Putamen (tissue), 1 donor: ENCODE measurements around the gene NDC1.
"Not testable (repeated sequence)": the region's sequence is repeated elsewhere in the genome, so short reads cannot be mapped to it uniquely, and the experiment has no call there.

Experiments used
- DNase-seq: peaks from one replicate; pipeline ENCODE4 v3.0.0-alpha.2; 2016; ENCODE audit warnings: low spot score

Gene NDC1

DNA sequence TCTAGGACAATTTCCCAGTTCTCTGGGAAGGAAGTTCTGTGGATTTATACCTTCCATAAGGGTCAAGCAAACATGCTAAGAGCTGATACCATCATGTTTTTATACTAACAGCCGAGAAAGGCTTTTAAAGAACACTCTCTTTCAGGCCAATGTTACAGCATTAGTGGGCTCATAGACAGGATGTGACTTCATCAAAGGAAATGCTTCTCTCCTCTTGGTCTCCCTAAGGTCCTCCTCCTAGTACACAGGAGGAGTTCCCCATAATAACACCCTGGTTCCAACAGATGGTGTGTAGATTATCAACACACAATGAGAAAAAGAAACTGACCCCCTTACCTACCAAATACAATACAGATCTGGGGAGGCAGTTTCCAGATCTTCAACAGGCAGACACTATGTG lies 72.4 kb downstream of the NDC1 start:
- no peak for DNase-seq

GRCh38 chr1:53763911-53764310 lies 74.2 kb downstream of the NDC1 start:
- DNase-seq: no peak

GRCh38 chr1:53763461-53763860 lies 74.6 kb downstream of the NDC1 start:
- no peak for DNase-seq

DNA sequence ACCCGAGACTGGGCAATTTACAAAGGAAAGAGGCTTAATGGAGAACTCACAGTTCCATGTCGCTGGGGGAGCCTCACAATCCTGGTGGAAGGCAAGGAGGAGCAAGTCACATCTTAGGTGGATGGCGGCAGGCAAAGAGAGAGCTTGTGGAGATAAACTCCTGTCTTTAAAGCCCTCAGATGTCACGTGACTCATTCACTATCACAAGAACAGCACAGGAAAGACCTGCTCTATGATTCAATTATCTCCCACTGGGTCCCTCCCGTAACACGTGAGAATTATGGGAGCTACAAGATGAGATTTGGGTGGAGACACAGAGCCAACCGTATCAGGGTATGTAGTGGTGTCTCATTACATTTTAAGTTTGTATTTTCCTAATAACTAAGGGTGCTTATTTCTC lies 77.6 kb downstream of the NDC1 start:
- not testable (repeated sequence) for DNase-seq

DNA sequence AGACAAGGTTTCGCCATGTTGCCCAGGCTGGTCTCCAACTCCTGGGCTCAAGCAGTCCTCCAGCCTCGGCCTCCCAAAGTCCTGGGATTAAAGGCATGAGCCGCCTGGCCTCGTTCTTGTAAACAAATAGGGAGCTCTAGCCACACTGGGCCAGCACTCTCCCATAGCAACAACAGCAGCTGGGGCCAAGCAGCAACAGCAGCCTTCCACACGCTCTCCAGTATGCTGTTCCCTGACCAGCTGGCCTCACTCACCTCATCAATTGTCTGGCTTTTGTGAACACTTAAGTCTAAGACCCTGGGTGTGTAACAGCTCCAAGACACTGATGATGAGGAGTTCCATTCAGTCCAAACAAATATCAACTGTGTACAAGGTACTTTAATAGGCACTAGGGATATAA lies 82.2 kb downstream of the NDC1 start:
- DNase-seq: no peak

GRCh38 chr1:53754484-53755312 lies 83.4 kb downstream of the NDC1 start:
- DNase-seq: no peak

GRCh38 chr1:53752281-53752680 lies 85.8 kb downstream of the NDC1 start:
- no peak for DNase-seq

- no peak for DNase-seq
Measured at GRCh38 chr1:53747841-53748240, 90.3 kb downstream of the NDC1 start.

GRCh38 chr1:53740621-53741105 lies 97.4 kb downstream of the NDC1 start:
- no peak for DNase-seq

DNA sequence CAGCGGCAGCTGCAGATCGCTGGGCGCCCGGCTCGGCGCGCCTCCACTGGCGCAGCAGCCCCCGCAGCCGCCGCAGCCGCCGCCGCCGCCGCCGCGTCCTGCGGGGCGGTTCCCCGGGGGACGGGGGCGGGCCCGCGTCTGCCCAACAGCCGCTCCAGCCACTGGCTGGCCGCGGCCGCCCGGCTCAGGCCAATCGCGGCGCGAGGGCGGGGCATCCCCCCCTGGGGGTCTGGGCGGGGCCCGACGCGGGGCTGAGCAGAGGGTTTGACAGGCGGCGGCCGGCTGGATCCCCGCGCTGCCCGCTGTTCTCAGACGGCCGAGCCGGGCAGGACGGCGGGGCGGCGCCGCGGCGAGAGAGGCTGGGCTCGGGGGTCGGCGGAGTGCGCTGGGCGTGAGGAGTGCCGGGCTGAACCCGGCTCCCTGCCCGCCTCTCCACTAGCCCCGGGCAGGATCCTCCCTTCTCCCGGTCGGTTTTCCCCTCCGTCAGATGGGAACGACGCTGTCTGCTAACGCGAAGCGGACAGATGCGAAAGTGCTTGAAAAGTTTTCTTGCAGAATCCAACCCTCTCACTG lies 98.9 kb downstream of the NDC1 start, which contains the start of gene GLIS1:
GLIS1 (minus strand) TSS at position 56 of the 573 bp plus-strand sequence. CDS start 1,100 bp downstream, outside the sequence.
- DNase-seq: peak; percentile 75

DNA sequence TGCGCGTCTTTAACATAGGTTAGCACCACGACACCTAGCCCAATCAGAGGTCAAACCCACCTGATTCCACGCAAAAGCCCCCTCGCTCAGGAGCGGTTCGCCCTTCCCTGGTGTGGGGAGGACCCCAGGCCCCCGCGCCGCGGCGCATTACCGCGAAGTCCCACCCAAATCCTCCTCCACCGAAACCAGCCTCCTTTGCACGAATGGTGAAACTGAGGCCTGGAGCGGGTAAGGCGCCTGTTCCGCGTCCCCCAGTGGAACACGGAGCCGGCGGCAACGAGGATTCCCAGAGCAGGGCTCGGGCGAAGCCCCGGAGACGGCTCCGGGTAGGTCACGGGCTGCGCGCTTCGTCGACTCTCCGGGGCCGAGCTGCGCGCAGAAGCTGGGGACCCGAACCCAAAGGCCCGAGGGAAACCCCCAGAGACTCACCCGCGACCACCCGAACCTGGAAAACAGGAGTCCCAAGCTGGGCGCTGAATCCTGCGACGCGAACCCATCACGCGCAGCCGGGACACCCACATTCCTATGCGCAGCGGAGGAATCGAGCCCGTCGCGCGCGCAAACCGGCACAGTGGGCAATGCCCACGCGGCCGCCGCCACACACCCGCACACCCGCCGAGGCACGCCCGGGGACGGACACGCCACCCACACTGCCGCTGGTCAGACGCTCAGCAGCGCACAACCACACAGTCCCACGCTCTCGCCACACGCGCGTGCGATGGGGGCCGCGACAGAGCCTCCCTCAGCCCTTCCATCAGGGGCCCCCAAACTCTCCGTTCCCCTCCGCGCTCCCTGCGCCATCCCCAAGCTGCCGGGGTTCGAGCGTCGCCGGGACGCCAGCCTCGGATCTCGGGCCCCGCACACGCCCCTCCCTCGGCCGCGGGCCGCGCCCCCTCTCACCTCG lies 99.6 kb downstream of the NDC1 start:
- no peak for DNase-seq

DNA sequence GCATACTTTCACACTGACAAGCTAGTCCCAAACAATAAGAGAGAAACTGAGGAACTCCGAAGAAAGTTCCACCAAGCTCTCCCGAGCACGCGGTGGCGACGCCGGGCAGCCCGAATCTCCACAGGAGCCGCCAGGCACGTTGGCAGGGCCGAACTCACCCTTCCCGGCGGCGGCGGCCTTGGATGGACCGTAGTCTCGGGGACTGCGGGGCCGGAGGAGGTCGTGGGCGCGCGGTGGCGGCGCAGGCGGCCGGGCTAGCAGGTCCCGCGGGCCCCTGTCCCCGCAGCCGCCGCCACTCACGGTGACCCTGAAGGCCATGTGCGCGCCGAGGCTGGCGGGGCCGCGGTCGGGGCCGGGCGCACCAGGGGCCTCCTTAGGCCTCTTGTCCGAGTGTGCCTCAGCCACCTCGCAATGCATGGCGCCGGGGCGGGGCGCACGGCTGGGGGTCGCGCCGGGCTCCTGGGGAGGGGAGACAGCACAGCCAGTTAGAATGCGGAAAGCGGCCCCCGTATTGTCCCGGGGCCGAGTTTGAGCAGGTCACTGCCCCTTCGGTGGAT lies 100.4 kb downstream of the NDC1 start:
- no peak for DNase-seq

DNA sequence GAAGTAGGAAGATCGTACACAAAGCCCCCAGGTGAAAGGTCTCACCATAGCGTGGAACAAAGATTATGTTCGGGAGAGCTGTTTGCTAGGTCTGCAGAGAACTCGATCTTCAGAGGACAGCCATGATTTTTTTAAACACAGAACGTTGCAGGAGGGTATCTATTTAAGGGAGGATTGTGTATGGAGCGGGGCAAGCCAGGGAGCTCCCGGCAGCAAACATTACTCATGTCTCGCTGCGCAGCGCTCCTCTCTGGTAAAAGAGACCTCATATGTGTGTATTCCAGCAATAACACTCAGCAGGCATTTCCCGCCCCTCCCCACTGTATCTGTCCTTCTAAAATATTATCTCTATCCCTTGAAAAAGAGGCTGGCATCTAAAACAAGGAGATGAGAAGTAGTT lies 101.8 kb downstream of the NDC1 start:
- DNase-seq: no peak

DNA sequence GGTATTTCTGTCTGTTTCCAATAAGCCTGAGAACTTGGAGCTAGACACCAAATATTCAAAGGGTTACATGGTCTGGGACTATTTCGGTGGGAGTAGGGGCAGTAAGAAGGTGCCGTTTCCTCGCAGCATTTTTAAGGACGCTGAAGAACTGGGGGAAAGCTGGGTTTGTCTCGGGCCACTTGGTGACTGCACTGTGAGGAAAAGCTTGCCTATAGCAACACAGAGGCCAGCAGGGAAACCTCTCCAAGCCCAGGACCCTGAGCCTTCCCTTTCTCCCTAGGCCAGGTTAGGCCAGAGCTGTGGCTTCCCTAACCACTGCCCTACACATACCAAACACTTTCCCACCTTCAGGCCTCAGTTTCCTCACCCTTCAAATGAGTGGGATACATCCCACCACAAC lies 102.4 kb downstream of the NDC1 start:
- no peak for DNase-seq

DNA sequence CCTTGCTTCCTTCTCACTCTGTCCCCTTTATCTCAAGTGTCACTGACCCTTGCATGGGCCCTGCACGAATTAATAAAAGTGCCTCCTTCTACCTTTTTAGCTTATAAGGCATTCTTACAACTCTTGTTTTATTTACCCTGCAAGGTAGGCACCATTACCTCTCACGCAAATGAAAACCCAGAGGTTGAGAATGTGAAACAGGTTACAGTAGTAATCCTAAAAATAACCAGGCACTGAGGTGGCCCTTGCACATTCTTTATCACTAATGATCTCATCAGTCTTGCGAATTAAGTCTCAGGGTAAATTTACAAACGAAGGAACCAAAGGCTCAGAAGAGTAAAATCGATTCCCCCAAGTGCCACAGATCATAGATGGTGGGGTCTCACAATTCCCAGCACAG lies 102.8 kb downstream of the NDC1 start:
- DNase-seq: no peak

DNA sequence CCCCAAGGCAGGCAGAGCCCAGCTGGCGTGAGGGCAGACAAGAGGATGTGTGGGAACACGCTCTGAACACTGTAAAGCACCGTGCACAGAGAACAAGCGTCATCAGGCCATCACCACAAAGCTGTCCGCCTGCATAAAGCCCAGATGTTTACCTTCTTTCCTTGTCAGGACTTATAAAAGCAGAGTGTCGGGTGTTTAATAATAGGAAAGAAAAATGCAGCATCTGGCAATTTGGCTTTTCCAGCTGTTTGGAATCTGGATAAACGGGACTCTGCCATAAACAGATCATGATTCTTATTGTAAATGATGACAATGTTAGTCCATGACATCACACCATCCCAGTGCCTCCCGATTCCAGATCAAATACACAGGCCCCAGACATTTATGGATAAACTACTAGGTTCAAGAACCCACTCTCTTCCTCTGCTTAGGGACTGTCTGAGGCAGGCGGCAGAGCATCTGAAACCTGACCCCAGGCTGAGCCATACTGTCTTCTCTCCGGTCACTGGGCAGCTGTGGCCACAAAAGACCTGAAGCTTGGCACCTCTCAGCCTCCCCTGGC lies 103.4 kb downstream of the NDC1 start:
- DNase-seq: no peak

- no peak for DNase-seq
Measured at GRCh38 chr1:53733975-53734649, 104.0 kb downstream of the NDC1 start.

GRCh38 chr1:53733447-53733931 lies 104.6 kb downstream of the NDC1 start:
- DNase-seq: no peak

- no peak for DNase-seq
Measured at GRCh38 chr1:53732912-53733317, 105.2 kb downstream of the NDC1 start.

GRCh38 chr1:53732409-53732808 lies 105.7 kb downstream of the NDC1 start:
- DNase-seq: no peak

DNA sequence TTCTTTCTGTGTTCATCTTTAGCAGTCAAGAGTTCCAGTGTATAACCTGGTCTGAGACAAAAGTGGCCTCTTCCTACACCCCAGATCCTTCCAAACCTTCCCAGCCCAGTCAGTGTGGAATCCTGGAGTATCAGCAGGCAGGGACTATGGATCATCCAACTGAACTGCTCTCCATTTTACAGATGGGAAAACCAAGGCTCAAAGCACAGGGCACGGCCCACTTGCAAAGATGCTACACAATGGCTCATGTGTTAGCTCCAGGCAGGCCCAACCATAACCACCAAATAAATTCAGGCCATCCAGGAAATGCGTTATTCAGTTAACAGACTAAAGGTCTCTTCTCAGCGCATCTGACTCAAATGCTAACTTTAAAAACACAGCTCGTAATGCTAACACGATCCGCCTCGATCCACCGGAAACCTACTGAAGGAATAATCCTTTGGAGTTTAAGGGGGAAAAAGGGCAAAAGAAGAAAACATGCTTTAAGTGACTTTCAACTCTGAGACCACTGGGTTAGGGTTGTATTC lies 106.3 kb downstream of the NDC1 start:
- no peak for DNase-seq
